Activated T-helper 17 cell treated with anti-CD3 and anti-CD28 coated beads, Interleukin-2, amount 50 U/mL, for 72 hours (primary cell): ENCODE measurements around the gene RPN1. TPM values are rescaled to one million over a fixed set of nuclear protein-coding genes. Genes with fewer than 3 reads are reported as not detected.
A peak's percentile ranks its signal among the peaks of the same experiment; 100 is the strongest.

Source experiments
- ATAC-seq: fragments of 150-1000 bp; cut with Tn5 transposase; replicated peaks from 2 replicates; pipeline ENCODE4 v1.10.0; 2021; ENCODE audit warnings: mild to moderate bottlenecking, moderate library complexity
- H3K27ac Mint-ChIP-seq: one replicate; pipeline ENCODE4 v1.8.0; 2022; ENCODE audit warnings: mixed read lengths
- H3K27me3 Mint-ChIP-seq: one replicate; pipeline ENCODE4 v1.8.0; 2022; ENCODE audit warnings: mixed read lengths
- H3K36me3 Mint-ChIP-seq: one replicate; pipeline ENCODE4 v1.8.0; 2022; ENCODE audit warnings: low read depth, mild to moderate bottlenecking, mixed read lengths
- H3K4me1 Mint-ChIP-seq: one replicate; pipeline ENCODE4 v1.8.0; 2022; ENCODE audit warnings: mixed read lengths
- H3K4me3 Mint-ChIP-seq: one replicate; pipeline ENCODE4 v1.8.0; 2022; ENCODE audit warnings: mild to moderate bottlenecking, mixed read lengths
- H3K9me3 Mint-ChIP-seq: one replicate; pipeline ENCODE4 v1.8.0; 2022; ENCODE audit warnings: mixed read lengths
- total RNA-seq, 2 donors: library from RNA; stranded (reverse); gene quantifications; one replicate each; pipeline ENCODE4 v1.2.3, GENCODE V29; 2022

Gene RPN1
- total RNA-seq, 2 donors from 2014 or later: 106 to 179 TPM

- H3K27me3 Mint-ChIP-seq: no peaks in the 10 kb centered on the region
- H3K27ac Mint-ChIP-seq: no peak overlapping the region
- peaks cover 100% of the 10 kb centered on the region for H3K36me3 Mint-ChIP-seq
- ATAC-seq: no peak
- H3K9me3 Mint-ChIP-seq: peaks cover 4% of the 10 kb centered on the region
- peaks cover 20% of the 10 kb centered on the region for H3K4me1 Mint-ChIP-seq
- H3K4me3 Mint-ChIP-seq: no peak overlapping the region
Measured at GRCh38 chr3:128623762-128624176, 26.8 kb downstream of the RPN1 start.

- Mint-ChIP-seq H3K36me3 (peaks cover 96% of the 10 kb centered on the region), H3K4me3 (no peak overlapping the region), H3K4me1 (peaks cover 23% of the 10 kb centered on the region), H3K27me3 (no peaks in the 10 kb centered on the region), H3K9me3 (peaks cover 4% of the 10 kb centered on the region), H3K27ac (peak overlapping the region; percentile 32)
- ATAC-seq: no peak
Measured at GRCh38 chr3:128621931-128622330, 28.7 kb downstream of the RPN1 start.

GRCh38 chr3:128621234-128621633 is 29.4 kb downstream of the RPN1 start:
- Mint-ChIP-seq H3K4me1 (peaks cover 23% of the 10 kb centered on the region), H3K36me3 (peaks cover 89% of the 10 kb centered on the region), H3K4me3 (peak overlapping the region; percentile 94), H3K27ac (peak overlapping the region; percentile 96), H3K9me3 (peaks cover 4% of the 10 kb centered on the region), H3K27me3 (no peaks in the 10 kb centered on the region)
- ATAC-seq: no peak

GRCh38 chr3:128620268-128620691 is 30.3 kb downstream of the RPN1 start:
- Mint-ChIP-seq H3K27me3 (no peaks in the 10 kb centered on the region), H3K36me3 (peaks cover 79% of the 10 kb centered on the region), H3K4me1 (peaks cover 23% of the 10 kb centered on the region), H3K27ac (peak overlapping the region; percentile 96), H3K9me3 (peaks cover 4% of the 10 kb centered on the region), H3K4me3 (peak overlapping the region; percentile 94)
- ATAC-seq: peak; percentile 15

- Mint-ChIP-seq H3K36me3 (peaks cover 69% of the 10 kb centered on the region), H3K27me3 (no peaks in the 10 kb centered on the region), H3K4me3 (peak overlapping the region; percentile 94), H3K9me3 (peaks cover 4% of the 10 kb centered on the region), H3K4me1 (peaks cover 23% of the 10 kb centered on the region), H3K27ac (peak overlapping the region; percentile 96)
- peak; percentile 79 for ATAC-seq
Measured at GRCh38 chr3:128619146-128619890, 31.3 kb downstream of the RPN1 start.

- H3K4me3 Mint-ChIP-seq: peak overlapping the region; percentile 94
- H3K27me3 Mint-ChIP-seq: no peaks in the 10 kb centered on the region
- ATAC-seq: no peak
- H3K4me1 Mint-ChIP-seq: peaks cover 23% of the 10 kb centered on the region
- peak overlapping the region; percentile 96 for H3K27ac Mint-ChIP-seq
- peaks cover 60% of the 10 kb centered on the region for H3K36me3 Mint-ChIP-seq
- peaks cover 4% of the 10 kb centered on the region for H3K9me3 Mint-ChIP-seq
Measured at GRCh38 chr3:128618398-128618726, 32.3 kb downstream of the RPN1 start.

GRCh38 chr3:128617557-128618397 is 32.8 kb downstream of the RPN1 start:
- Mint-ChIP-seq H3K4me1 (peaks cover 23% of the 10 kb centered on the region), H3K9me3 (peaks cover 4% of the 10 kb centered on the region), H3K36me3 (peaks cover 54% of the 10 kb centered on the region), H3K27me3 (no peaks in the 10 kb centered on the region), H3K27ac (peak overlapping the region; percentile 96), H3K4me3 (peak overlapping the region; percentile 94)
- ATAC-seq: peak; percentile 81

GRCh38 chr3:128617270-128617556 is 33.4 kb downstream of the RPN1 start:
- no peaks in the 10 kb centered on the region for H3K27me3 Mint-ChIP-seq
- peak; percentile 28 for ATAC-seq
- peaks cover 4% of the 10 kb centered on the region for H3K9me3 Mint-ChIP-seq
- peak overlapping the region; percentile 96 for H3K27ac Mint-ChIP-seq
- H3K4me3 Mint-ChIP-seq: peak overlapping the region; percentile 94
- peaks cover 48% of the 10 kb centered on the region for H3K36me3 Mint-ChIP-seq
- peaks cover 23% of the 10 kb centered on the region for H3K4me1 Mint-ChIP-seq

- peaks cover 23% of the 10 kb centered on the region for H3K4me1 Mint-ChIP-seq
Measured at GRCh38 chr3:128616516-128617269, 33.9 kb downstream of the RPN1 start.

GRCh38 chr3:128614076-128614475 is 36.5 kb downstream of the RPN1 start:
- no peak for ATAC-seq
- peaks cover 17% of the 10 kb centered on the region for H3K36me3 Mint-ChIP-seq
- H3K4me1 Mint-ChIP-seq: peaks cover 6% of the 10 kb centered on the region

More at GRCh38 chr3:128616516-128617269, 33.9 kb downstream of the RPN1 start:
- no peak for ATAC-seq
- H3K27ac Mint-ChIP-seq: peak overlapping the region; percentile 96
- peak overlapping the region; percentile 94 for H3K4me3 Mint-ChIP-seq
- H3K9me3 Mint-ChIP-seq: peaks cover 4% of the 10 kb centered on the region
- H3K27me3 Mint-ChIP-seq: no peaks in the 10 kb centered on the region
- peaks cover 43% of the 10 kb centered on the region for H3K36me3 Mint-ChIP-seq

GRCh38 chr3:128613083-128613829 is 37.4 kb downstream of the RPN1 start:
- H3K4me1 Mint-ChIP-seq: no peaks in the 10 kb centered on the region
- H3K27ac Mint-ChIP-seq: no peak overlapping the region
- H3K27me3 Mint-ChIP-seq: no peaks in the 10 kb centered on the region
- ATAC-seq: no peak
- peaks cover 9% of the 10 kb centered on the region for H3K36me3 Mint-ChIP-seq
- H3K4me3 Mint-ChIP-seq: no peak overlapping the region
- no peaks in the 10 kb centered on the region for H3K9me3 Mint-ChIP-seq

More at GRCh38 chr3:128614076-128614475, 36.5 kb downstream of the RPN1 start:
- H3K9me3 Mint-ChIP-seq: peaks cover 3% of the 10 kb centered on the region
- no peak overlapping the region for H3K27ac Mint-ChIP-seq
- H3K27me3 Mint-ChIP-seq: no peaks in the 10 kb centered on the region
- H3K4me3 Mint-ChIP-seq: no peak overlapping the region

- H3K27ac Mint-ChIP-seq: no peak overlapping the region
- ATAC-seq: no peak
- no peaks in the 10 kb centered on the region for H3K36me3 Mint-ChIP-seq
- no peaks in the 10 kb centered on the region for H3K4me1 Mint-ChIP-seq
- no peaks in the 10 kb centered on the region for H3K9me3 Mint-ChIP-seq
- no peaks in the 10 kb centered on the region for H3K27me3 Mint-ChIP-seq
- no peak overlapping the region for H3K4me3 Mint-ChIP-seq
Measured at GRCh38 chr3:128610451-128611070, 40.1 kb downstream of the RPN1 start.

GRCh38 chr3:128609294-128609693 is 41.3 kb downstream of the RPN1 start:
- H3K9me3 Mint-ChIP-seq: no peaks in the 10 kb centered on the region
- no peaks in the 10 kb centered on the region for H3K4me1 Mint-ChIP-seq
- no peak for ATAC-seq
- no peak overlapping the region for H3K27ac Mint-ChIP-seq
- H3K4me3 Mint-ChIP-seq: no peak overlapping the region
- no peaks in the 10 kb centered on the region for H3K36me3 Mint-ChIP-seq
- H3K27me3 Mint-ChIP-seq: no peaks in the 10 kb centered on the region

GRCh38 chr3:128607710-128608048 is 42.9 kb downstream of the RPN1 start:
- H3K27ac Mint-ChIP-seq: no peak overlapping the region
- H3K27me3 Mint-ChIP-seq: no peaks in the 10 kb centered on the region
- ATAC-seq: no peak
- no peaks in the 10 kb centered on the region for H3K36me3 Mint-ChIP-seq
- no peaks in the 10 kb centered on the region for H3K9me3 Mint-ChIP-seq
- H3K4me3 Mint-ChIP-seq: no peak overlapping the region
- H3K4me1 Mint-ChIP-seq: no peaks in the 10 kb centered on the region
